ENCODE results near the gene RAB6B. TPM values are rescaled to one million over a fixed set of nuclear protein-coding genes. Genes with fewer than 3 reads are reported as not detected.

The RAB6B gene
- total RNA-seq, 1 experiment from 2014 or later, result 14.1 TPM

DNA sequence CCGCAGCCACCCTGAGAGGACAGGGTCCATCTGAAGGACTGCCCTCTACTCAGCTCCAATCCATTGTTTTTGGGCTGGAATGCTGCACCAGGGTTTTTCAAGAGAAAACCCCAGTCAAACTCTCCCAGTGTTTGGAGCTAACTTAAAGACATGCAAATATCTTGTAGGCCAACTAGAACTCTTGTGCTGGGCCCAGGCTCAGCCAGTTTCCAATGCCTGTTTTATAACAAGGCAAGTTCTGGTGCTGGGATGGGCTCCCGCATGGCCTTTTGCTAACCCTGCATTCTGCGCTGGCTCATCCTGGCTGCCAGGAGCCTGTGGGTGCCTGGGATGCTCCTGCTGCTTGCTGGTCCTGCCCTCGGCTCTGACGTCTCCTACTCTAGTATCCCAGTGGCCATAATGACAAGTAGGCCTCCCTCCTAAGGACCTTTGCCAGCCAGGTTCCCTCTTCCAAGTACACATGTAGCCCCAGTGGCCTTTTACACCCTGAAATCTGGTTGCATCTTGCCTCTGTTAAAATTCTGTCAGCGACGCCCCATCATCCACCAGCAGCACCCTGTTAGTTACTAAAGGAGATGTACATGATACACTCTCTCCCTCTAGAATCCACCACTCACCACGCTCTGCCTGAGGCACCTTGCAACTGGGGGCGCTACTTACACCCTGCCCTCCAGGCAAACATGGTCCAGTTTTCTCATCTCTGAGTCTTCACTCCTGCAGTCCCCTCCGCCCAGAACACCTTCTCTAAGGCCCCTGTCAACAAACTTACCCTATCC lies 30.5 kb upstream of the RAB6B start:
- Histone ChIP-seq H3K36me3 (ENCODE audit: control insufficient read depth in 1 of 2, insufficient read depth in 2 of 2, low read length in 2 of 2) (no peaks in the 10 kb centered on the region), H3K4me3 (replicated peaks in 1 of 2; ENCODE audit: low read depth in 1 of 2, low read length in 2 of 2) (no peak overlapping the region), H3K9me3 (ENCODE audit: control insufficient read depth in 1 of 2, insufficient read depth in 1 of 2, low read depth in 1 of 2, low read length in 2 of 2) (no peaks in the 10 kb centered on the region), H2AFZ (ENCODE audit: low read depth, low read length, poor library complexity, severe bottlenecking) (no peak overlapping the region), H3K27ac (ENCODE audit: low read depth, low read length) (no peak overlapping the region), H3K9ac (ENCODE audit: low read length) (no peak overlapping the region), H3K9me2 (ENCODE audit: insufficient read depth) (no peaks in the 10 kb centered on the region), H3K27me3 (ENCODE audit: insufficient read depth, low read length) (no peaks in the 10 kb centered on the region; the same call in 1 of the 2 replicates), H3K79me2 (ENCODE audit: insufficient read depth, low read length) (no peaks in the 10 kb centered on the region), H4K20me1 (ENCODE audit: insufficient read depth) (no peaks in the 10 kb centered on the region), H3K4me2 (ENCODE audit: low read length) (no peak overlapping the region), H3K4me1 (ENCODE audit: control insufficient read depth in 1 of 2, insufficient read depth in 2 of 2, low read length in 2 of 2) (peaks cover 0 to 9% of the 10 kb centered on the region in 2 experiments; a peak in 2 of 4 replicates)
- CTCF ChIA-PET, result no interaction called here
- BruUV-seq (replicated peaks), result no TSS peak
- intact Hi-C loops (cut with micrococcal nuclease), result loop anchor here (2.0 to 10.0 kb wide), 3 partner anchors 107 to 1194 kb away; no protein-coding TSS in a partner anchor
- ATAC-seq (no peak), DNase-seq (ENCODE audit: low read depth, low spot score) (no peak)
- POLR2A ChIA-PET, result no interaction called here
- RAD21 ChIA-PET (ENCODE audit: low non-redundant PET in 1 of 2, low total read pairs in 2 of 2, uncharacterized antibody in 2 of 2, unreplicated experiment in 2 of 2), result no interaction called here
- TF ChIP-seq FOSL1 (IDR thresholded peaks at IDR 0.05; ENCODE audit: low read depth) (no peak), ZFX (IDR thresholded peaks at IDR 0.05) (no peak), SP1 (IDR thresholded peaks at IDR 0.05; ENCODE audit: low read depth) (no peak), JUND (IDR thresholded peaks at IDR 0.05) (no peak), CBX3 (IDR thresholded peaks at IDR 0.05; ENCODE audit: low read depth) (no peak)

DNA sequence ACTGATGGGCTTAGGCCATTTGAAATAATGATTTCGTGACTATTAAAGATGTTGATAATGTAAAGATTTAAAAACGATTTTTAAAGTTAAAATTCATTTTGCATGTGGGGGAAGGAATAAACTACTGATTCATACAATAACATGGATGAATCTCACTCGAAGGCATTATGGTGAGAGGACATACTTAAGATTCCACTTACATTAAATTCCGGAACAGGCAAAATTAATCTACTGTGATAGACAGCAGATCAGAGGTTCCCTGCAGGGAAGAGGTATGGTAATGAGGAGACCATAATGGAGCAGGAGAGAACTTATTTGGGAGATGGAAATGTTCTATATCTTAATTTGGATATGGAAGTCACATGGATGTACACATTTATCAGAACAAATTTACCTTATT lies 28.4 kb upstream of the RAB6B start:
- no TSS peak for BruUV-seq (replicated peaks)
- RAD21 ChIA-PET (ENCODE audit: low non-redundant PET in 1 of 2, low total read pairs in 2 of 2, uncharacterized antibody in 2 of 2, unreplicated experiment in 2 of 2), result no interaction called here
- Histone ChIP-seq H4K20me1 (ENCODE audit: insufficient read depth) (no peaks in the 10 kb centered on the region), H3K79me2 (ENCODE audit: insufficient read depth, low read length) (no peaks in the 10 kb centered on the region), H3K9me2 (ENCODE audit: insufficient read depth) (no peaks in the 10 kb centered on the region), H3K27ac (ENCODE audit: low read depth, low read length) (no peak overlapping the region), H3K27me3 (ENCODE audit: insufficient read depth, low read length) (no peaks in the 10 kb centered on the region; the same call in 1 of the 2 replicates), H3K9me3 (ENCODE audit: control insufficient read depth in 1 of 2, insufficient read depth in 1 of 2, low read depth in 1 of 2, low read length in 2 of 2) (no peaks in the 10 kb centered on the region), H3K9ac (ENCODE audit: low read length) (no peak overlapping the region), H3K4me1 (ENCODE audit: control insufficient read depth in 1 of 2, insufficient read depth in 2 of 2, low read length in 2 of 2) (peaks cover 0 to 9% of the 10 kb centered on the region in 2 experiments; a peak in 2 of 4 replicates), H3K4me2 (ENCODE audit: low read length) (no peak overlapping the region), H3K4me3 (replicated peaks in 1 of 2; ENCODE audit: low read depth in 1 of 2, low read length in 2 of 2) (no peak overlapping the region), H3K36me3 (ENCODE audit: control insufficient read depth in 1 of 2, insufficient read depth in 2 of 2, low read length in 2 of 2) (no peaks in the 10 kb centered on the region), H2AFZ (ENCODE audit: low read depth, low read length, poor library complexity, severe bottlenecking) (no peak overlapping the region)
- intact Hi-C loops (cut with micrococcal nuclease), result loop anchor here (10.0 kb wide), 1 partner anchor 459 kb away; no protein-coding TSS in a partner anchor
- no peak for DNase-seq (ENCODE audit: low read depth, low spot score)
- POLR2A ChIA-PET, result no interaction called here
- no peak for ATAC-seq
- CTCF ChIA-PET, result interaction anchor here (1.6 kb wide), 1 partner anchor 14 kb away, joined by 4 read pairs; no protein-coding TSS in a partner anchor
- TF ChIP-seq EZH2phosphoT487 (IDR thresholded peaks at IDR 0.05; ENCODE audit: borderline replicate concordance) (no peak), TCF7L2 (IDR thresholded peaks at IDR 0.05; ENCODE audit: borderline replicate concordance, extremely low read depth, insufficient read depth, insufficient read length) (no peak), JUND (IDR thresholded peaks at IDR 0.05) (no peak), POLR2AphosphoS5 (IDR thresholded peaks at IDR 0.05; ENCODE audit: low read depth, low read length) (no peak), SIN3A (IDR thresholded peaks at IDR 0.05; ENCODE audit: low read depth) (no peak), YY1 (IDR thresholded peaks at IDR 0.05; ENCODE audit: extremely low read depth, insufficient replicate concordance, low read depth, low read length) (no peak), ELF1 (IDR thresholded peaks at IDR 0.05; ENCODE audit: borderline replicate concordance, low read depth) (no peak), SRF (IDR thresholded peaks at IDR 0.05; ENCODE audit: low read depth) (no peak)
- TF ChIP-seq, protein P1, sequence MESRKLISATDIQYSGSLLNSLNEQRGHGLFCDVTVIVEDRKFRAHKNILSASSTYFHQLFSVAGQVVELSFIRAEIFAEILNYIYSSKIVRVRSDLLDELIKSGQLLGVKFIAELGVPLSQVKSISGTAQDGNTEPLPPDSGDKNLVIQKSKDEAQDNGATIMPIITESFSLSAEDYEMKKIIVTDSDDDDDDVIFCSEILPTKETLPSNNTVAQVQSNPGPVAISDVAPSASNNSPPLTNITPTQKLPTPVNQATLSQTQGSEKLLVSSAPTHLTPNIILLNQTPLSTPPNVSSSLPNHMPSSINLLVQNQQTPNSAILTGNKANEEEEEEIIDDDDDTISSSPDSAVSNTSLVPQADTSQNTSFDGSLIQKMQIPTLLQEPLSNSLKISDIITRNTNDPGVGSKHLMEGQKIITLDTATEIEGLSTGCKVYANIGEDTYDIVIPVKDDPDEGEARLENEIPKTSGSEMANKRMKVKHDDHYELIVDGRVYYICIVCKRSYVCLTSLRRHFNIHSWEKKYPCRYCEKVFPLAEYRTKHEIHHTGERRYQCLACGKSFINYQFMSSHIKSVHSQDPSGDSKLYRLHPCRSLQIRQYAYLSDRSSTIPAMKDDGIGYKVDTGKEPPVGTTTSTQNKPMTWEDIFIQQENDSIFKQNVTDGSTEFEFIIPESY (IDR thresholded peaks at IDR 0.05; ENCODE audit: extremely low read depth, insufficient replicate concordance, low read length), result no peak
- TF ChIP-seq, protein P2, sequence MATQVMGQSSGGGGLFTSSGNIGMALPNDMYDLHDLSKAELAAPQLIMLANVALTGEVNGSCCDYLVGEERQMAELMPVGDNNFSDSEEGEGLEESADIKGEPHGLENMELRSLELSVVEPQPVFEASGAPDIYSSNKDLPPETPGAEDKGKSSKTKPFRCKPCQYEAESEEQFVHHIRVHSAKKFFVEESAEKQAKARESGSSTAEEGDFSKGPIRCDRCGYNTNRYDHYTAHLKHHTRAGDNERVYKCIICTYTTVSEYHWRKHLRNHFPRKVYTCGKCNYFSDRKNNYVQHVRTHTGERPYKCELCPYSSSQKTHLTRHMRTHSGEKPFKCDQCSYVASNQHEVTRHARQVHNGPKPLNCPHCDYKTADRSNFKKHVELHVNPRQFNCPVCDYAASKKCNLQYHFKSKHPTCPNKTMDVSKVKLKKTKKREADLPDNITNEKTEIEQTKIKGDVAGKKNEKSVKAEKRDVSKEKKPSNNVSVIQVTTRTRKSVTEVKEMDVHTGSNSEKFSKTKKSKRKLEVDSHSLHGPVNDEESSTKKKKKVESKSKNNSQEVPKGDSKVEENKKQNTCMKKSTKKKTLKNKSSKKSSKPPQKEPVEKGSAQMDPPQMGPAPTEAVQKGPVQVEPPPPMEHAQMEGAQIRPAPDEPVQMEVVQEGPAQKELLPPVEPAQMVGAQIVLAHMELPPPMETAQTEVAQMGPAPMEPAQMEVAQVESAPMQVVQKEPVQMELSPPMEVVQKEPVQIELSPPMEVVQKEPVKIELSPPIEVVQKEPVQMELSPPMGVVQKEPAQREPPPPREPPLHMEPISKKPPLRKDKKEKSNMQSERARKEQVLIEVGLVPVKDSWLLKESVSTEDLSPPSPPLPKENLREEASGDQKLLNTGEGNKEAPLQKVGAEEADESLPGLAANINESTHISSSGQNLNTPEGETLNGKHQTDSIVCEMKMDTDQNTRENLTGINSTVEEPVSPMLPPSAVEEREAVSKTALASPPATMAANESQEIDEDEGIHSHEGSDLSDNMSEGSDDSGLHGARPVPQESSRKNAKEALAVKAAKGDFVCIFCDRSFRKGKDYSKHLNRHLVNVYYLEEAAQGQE (IDR thresholded peaks at IDR 0.05; ENCODE audit: low read depth), result no peak

Data from HCT116 (cell line).